WTC11 (cell line): ENCODE measurements around the gene CHRNB2. TPM values are rescaled to one million over a fixed set of nuclear protein-coding genes. Genes with fewer than 3 reads are reported as not detected.

Experiments
- ATAC-seq: fragments of 200-7000 bp; cut with Tn5 transposase; 2 replicates; pipeline ENCODE4 v1.10.0; 2021; ENCODE audit warnings: mild to moderate bottlenecking, moderate library complexity
- CTCF ChIA-PET: fragments of 300-600 bp; sonication (Branson Sonifier 250); formaldehyde crosslinking; loops from one replicate; lab custom pipeline; 2021; ENCODE audit warnings: antibody characterized with exemption; lab: Charles Lee
- POLR2A ChIA-PET: fragments of 350-600 bp; sonication (Branson Sonifier 250); formaldehyde crosslinking; loops from one replicate; lab custom pipeline; 2021; ENCODE audit warnings: antibody characterized with exemption; lab: Charles Lee
- DNase-seq: peaks from one replicate; pipeline ENCODE4 v3.0.0; 2021; ENCODE audit warnings: low spot score
- H3K27ac Mint-ChIP-seq: 2 replicates; pipeline ENCODE4 v1.8.0; 2021; ENCODE audit warnings: mixed read lengths
- H3K27me3 Mint-ChIP-seq: 2 replicates; pipeline ENCODE4 v1.8.0; 2021; ENCODE audit warnings: low read depth, mild to moderate bottlenecking, moderate library complexity, mixed read lengths
- H3K36me3 Mint-ChIP-seq: 2 replicates; pipeline ENCODE4 v1.8.0; 2021; ENCODE audit warnings: mixed read lengths
- H3K4me1 Mint-ChIP-seq: 2 replicates; pipeline ENCODE4 v1.8.0; 2022; ENCODE audit warnings: mixed read lengths
- H3K4me3 Mint-ChIP-seq: 2 replicates; pipeline ENCODE4 v1.8.0; 2021; ENCODE audit warnings: mild to moderate bottlenecking, moderate library complexity, mixed read lengths
- H3K9me3 Mint-ChIP-seq: 2 replicates; pipeline ENCODE4 v1.8.0; 2021; ENCODE audit warnings: mixed read lengths
- CREM ChIP-seq: sonication (generic); formaldehyde crosslinking; IDR thresholded peaks from 2 replicates; pipeline ENCODE4 v1.8.1; 2022; ENCODE audit warnings: mild to moderate bottlenecking, missing genetic modification reagents, moderate library complexity
- CTCF ChIP-seq: fragments of 200-600 bp; IDR thresholded peaks from 2 replicates; pipeline ENCODE4 v1.8.0; 2022; ENCODE audit warnings: antibody characterized with exemption
- E2F4 ChIP-seq: sonication (generic); formaldehyde crosslinking; IDR thresholded peaks from 2 replicates; pipeline ENCODE4 v1.8.1; 2022; ENCODE audit warnings: low read depth, mild to moderate bottlenecking, moderate library complexity, missing genetic modification reagents, borderline replicate concordance
- ESRRA ChIP-seq: sonication (generic); formaldehyde crosslinking; IDR thresholded peaks from 2 replicates; pipeline ENCODE4 v1.8.1; 2022; ENCODE audit warnings: mild to moderate bottlenecking, missing genetic modification reagents, borderline replicate concordance
- FOXJ3 ChIP-seq: sonication (generic); formaldehyde crosslinking; IDR thresholded peaks from 2 replicates; pipeline ENCODE4 v1.9.0; 2021; ENCODE audit warnings: missing genetic modification reagents, mild to moderate bottlenecking, borderline replicate concordance
- FOXP1 ChIP-seq: sonication (generic); formaldehyde crosslinking; IDR thresholded peaks from 2 replicates; pipeline ENCODE4 v1.8.0; 2022; ENCODE audit warnings: missing genetic modification reagents, mild to moderate bottlenecking, moderate library complexity, borderline replicate concordance
- GABPB1 ChIP-seq: sonication (generic); formaldehyde crosslinking; IDR thresholded peaks from 2 replicates; pipeline ENCODE4 v1.8.1; 2023; ENCODE audit warnings: mild to moderate bottlenecking, missing genetic modification reagents
- IRF2 ChIP-seq: sonication (generic); formaldehyde crosslinking; IDR thresholded peaks from 2 replicates; pipeline ENCODE4 v1.8.0; 2022; ENCODE audit warnings: low read depth, missing genetic modification reagents, borderline replicate concordance
- KAT7 ChIP-seq: sonication (generic); formaldehyde crosslinking; IDR thresholded peaks from 2 replicates; pipeline ENCODE4 v1.8.1; 2023; ENCODE audit warnings: missing genetic modification reagents, mild to moderate bottlenecking, borderline replicate concordance
- MYBL2 ChIP-seq: sonication (generic); formaldehyde crosslinking; IDR thresholded peaks from 2 replicates; pipeline ENCODE4 v1.8.1; 2023; ENCODE audit warnings: mild to moderate bottlenecking, moderate library complexity, missing genetic modification reagents
- NFATC4 ChIP-seq: fragments of 250-450 bp; sonication (Bioruptor Pico); IDR thresholded peaks from 2 replicates; pipeline ENCODE4 v1.9.0; 2021; ENCODE audit warnings: mild to moderate bottlenecking
- NFYB ChIP-seq: sonication (generic); formaldehyde crosslinking; conservative IDR thresholded peaks from 2 replicates; pipeline ENCODE4 v1.8.0; 2022; ENCODE audit warnings: low read depth, missing genetic modification reagents
- NR1H2 ChIP-seq: sonication (generic); formaldehyde crosslinking; IDR thresholded peaks from 2 replicates; pipeline ENCODE4 v1.9.0; 2021; ENCODE audit warnings: mild to moderate bottlenecking, moderate library complexity, missing genetic modification reagents
- NR2C2 ChIP-seq: sonication (generic); formaldehyde crosslinking; IDR thresholded peaks from 2 replicates; pipeline ENCODE4 v1.8.0; 2022; ENCODE audit warnings: mild to moderate bottlenecking, missing genetic modification reagents
- TEAD1 ChIP-seq: sonication (generic); formaldehyde crosslinking; IDR thresholded peaks from 2 replicates; pipeline ENCODE4 v1.8.0; 2022; ENCODE audit warnings: mild to moderate bottlenecking, missing genetic modification reagents
- TP53 ChIP-seq: sonication (generic); formaldehyde crosslinking; IDR thresholded peaks from 2 replicates; pipeline ENCODE4 v1.8.1; 2023; ENCODE audit warnings: mild to moderate bottlenecking, missing genetic modification reagents
- USF1 ChIP-seq: sonication (generic); formaldehyde crosslinking; IDR thresholded peaks from 2 replicates; pipeline ENCODE4 v1.8.0; 2022; ENCODE audit warnings: mild to moderate bottlenecking, missing genetic modification reagents
- ZNF232 ChIP-seq: sonication (generic); formaldehyde crosslinking; IDR thresholded peaks from 2 replicates; pipeline ENCODE4 v1.8.0; 2022; ENCODE audit warnings: mild to moderate bottlenecking, missing genetic modification reagents
- ZNF317 ChIP-seq: sonication (generic); formaldehyde crosslinking; IDR thresholded peaks from 2 replicates; pipeline ENCODE4 v1.8.1; 2023; ENCODE audit warnings: low read depth, mild to moderate bottlenecking, moderate library complexity, missing genetic modification reagents, borderline replicate concordance
- ZNF425 ChIP-seq: fragments of 250-450 bp; sonication (Bioruptor Pico); conservative IDR thresholded peaks from 2 replicates; pipeline ENCODE4 v1.9.0; 2021; ENCODE audit warnings: mild to moderate bottlenecking
- total RNA-seq: library from RNA; stranded (reverse); gene quantifications from 3 replicates; pipeline ENCODE4 v1.2.3, GENCODE V29; 2021
- TF ChIP-seq, protein P1 (sequence below): fragments of 250-450 bp; sonication (Bioruptor Pico); IDR thresholded peaks from 2 replicates; pipeline ENCODE4 v1.9.0; 2021; ENCODE audit warnings: mild to moderate bottlenecking
- TF ChIP-seq, protein P2 (sequence below): sonication (generic); formaldehyde crosslinking; IDR thresholded peaks from 2 replicates; pipeline ENCODE4 v1.8.1; 2023; ENCODE audit warnings: mild to moderate bottlenecking, missing genetic modification reagents, moderate library complexity

CHRNB2 gene
- total RNA-seq, 1 experiment from 2014 or later, result 1.7 TPM

- Mint-ChIP-seq H3K4me3 (no peak overlapping the region), H3K4me1 (no peaks in the 10 kb centered on the region), H3K36me3 (peaks cover 3% of the 10 kb centered on the region; the same call in 1 of the 2 replicates), H3K27ac (no peak overlapping the region), H3K9me3 (peaks cover 15% of the 10 kb centered on the region), H3K27me3 (no peaks in the 10 kb centered on the region; the same call in 1 of the 2 replicates)
- DNase-seq (peak; percentile 72), ATAC-seq (peak; percentile 92)
- ChIA-PET CTCF (interaction anchor here (0.6 to 5.7 kb wide), 10 partner anchors 12 to 344 kb away, joined by 3 to 71 read pairs (median 4); a partner anchor contains a TSS), POLR2A (no interaction called here)
- TF ChIP-seq E2F4 (CRISPR knock-in tag) (no peak), GABPB1 (no peak), NR1H2 (CRISPR knock-in tag) (no peak), ZNF317 (CRISPR knock-in tag) (no peak), IRF2 (no peak), ESRRA (CRISPR knock-in tag) (no peak), KAT7 (no peak), FOXJ3 (CRISPR knock-in tag) (no peak), MYBL2 (CRISPR knock-in tag) (no peak), CTCF (no peak), NFYB (no peak), TEAD1 (CRISPR knock-in tag) (no peak)
- TF ChIP-seq, protein P1, sequence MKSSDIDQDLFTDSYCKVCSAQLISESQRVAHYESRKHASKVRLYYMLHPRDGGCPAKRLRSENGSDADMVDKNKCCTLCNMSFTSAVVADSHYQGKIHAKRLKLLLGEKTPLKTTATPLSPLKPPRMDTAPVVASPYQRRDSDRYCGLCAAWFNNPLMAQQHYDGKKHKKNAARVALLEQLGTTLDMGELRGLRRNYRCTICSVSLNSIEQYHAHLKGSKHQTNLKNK (CRISPR knock-in tag), result no peak
- TF ChIP-seq, protein P2, sequence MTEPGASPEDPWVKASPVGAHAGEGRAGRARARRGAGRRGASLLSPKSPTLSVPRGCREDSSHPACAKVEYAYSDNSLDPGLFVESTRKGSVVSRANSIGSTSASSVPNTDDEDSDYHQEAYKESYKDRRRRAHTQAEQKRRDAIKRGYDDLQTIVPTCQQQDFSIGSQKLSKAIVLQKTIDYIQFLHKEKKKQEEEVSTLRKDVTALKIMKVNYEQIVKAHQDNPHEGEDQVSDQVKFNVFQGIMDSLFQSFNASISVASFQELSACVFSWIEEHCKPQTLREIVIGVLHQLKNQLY (CRISPR knock-in tag), result no peak
Measured at GRCh38 chr1:154533952-154534844, 33.4 kb upstream of the CHRNB2 start.

DNA sequence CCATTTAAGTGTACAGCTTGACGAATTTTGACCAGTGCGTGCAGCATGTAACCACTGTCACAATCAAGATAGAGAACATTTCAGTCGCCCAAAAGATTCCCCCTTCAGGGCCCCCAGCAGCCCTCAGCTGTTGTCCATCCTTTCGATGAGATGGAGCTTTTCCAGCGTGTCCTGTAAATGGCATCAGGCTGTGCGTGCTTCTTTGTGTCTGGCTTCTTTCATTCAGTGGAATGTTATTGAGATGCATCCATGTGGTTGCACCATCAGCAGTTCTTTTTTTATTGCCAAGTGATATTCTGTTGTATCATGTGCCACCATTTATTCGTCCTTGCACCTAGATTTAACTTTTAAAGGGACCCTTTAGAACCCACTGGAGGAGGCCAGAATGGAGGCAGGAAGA lies 31.0 kb upstream of the CHRNB2 start:
- CTCF ChIA-PET, result interaction anchor here (5.7 kb wide), 1 partner anchor 10 kb away, joined by 71 read pairs; no protein-coding TSS in a partner anchor
- TF ChIP-seq NR2C2 (no peak), ZNF425 (CRISPR knock-in tag) (no peak), CREM (CRISPR knock-in tag) (no peak), FOXP1 (CRISPR knock-in tag) (no peak), NFATC4 (CRISPR knock-in tag) (no peak), ZNF232 (no peak), TP53 (CRISPR knock-in tag) (no peak), USF1 (CRISPR knock-in tag) (no peak)
- TF ChIP-seq, all 79 proteins: peak for 0
- Mint-ChIP-seq H3K27ac (no peak overlapping the region), H3K27me3 (no peaks in the 10 kb centered on the region; the same call in none of the 2 replicates), H3K9me3 (peaks cover 10% of the 10 kb centered on the region), H3K4me3 (no peak overlapping the region), H3K36me3 (peaks cover 3% of the 10 kb centered on the region; the same call in 1 of the 2 replicates), H3K4me1 (peaks cover 4% of the 10 kb centered on the region)
- ATAC-seq, result no peak
- no peak for DNase-seq
- POLR2A ChIA-PET, result no interaction called here
